Measurements from ENCODE around the gene AP2B1.

GRCh38 chr17:35578929-35579432 lies 8.1 kb upstream of the AP2B1 start:
- TF ChIP-seq CTCF (IDR thresholded peaks at IDR 0.05) (no peak), POLR2AphosphoS5 (IDR thresholded peaks at IDR 0.05) (no peak), POLR2A (IDR thresholded peaks at IDR 0.05) (no peak)
